K562 (cell line): ENCODE data around the gene TMEM245.

ENCODE experiments used
- CBX3 ChIP-seq, 2 experiments: IDR thresholded peaks; 1 replicate in 1 of 2; 2 replicates in 1 of 2; pipeline ENCODE4 v1.6.1; 2012; ENCODE audit warnings: inconsistent platforms in 2 of 2, low read length in 2 of 2, borderline replicate concordance in 1 of 2, control low read depth in 1 of 2
- CREB1 ChIP-seq, 2 experiments: sonication (generic) in 1 of 2; formaldehyde crosslinking in 1 of 2; IDR thresholded peaks; 2 replicates each; pipeline versions ENCODE4 v1.6.1 to v1.8.0; 2012 to 2022; ENCODE audit warnings: inconsistent platforms in 1 of 2, mild to moderate bottlenecking in 1 of 2, missing genetic modification reagents in 1 of 2, moderate library complexity in 1 of 2
- CTCF ChIP-seq, 3 experiments: IDR thresholded peaks in 2 of 3; conservative IDR thresholded peaks in 1 of 3; 2 replicates each; pipeline ENCODE4 v1.5.1; 2011 to 2012; ENCODE audit warnings: low read length in 3 of 3, mild to moderate bottlenecking in 3 of 3, control low read depth in 2 of 3, improper control_type of control experiment in 1 of 3, inconsistent platforms in 1 of 3, low read depth in 1 of 3, mixed read lengths in 1 of 3, moderate library complexity in 1 of 3; ENCODE audit not compliant: insufficient read depth in 2 of 3
- ETV6 ChIP-seq, 3 experiments: fragments of 150-350 bp in 1 of 3; sonication (generic) in 1 of 3; formaldehyde crosslinking in 1 of 3; IDR thresholded peaks; 2 replicates each; pipeline versions ENCODE4 v1.6.1 to v1.8.0; 2014 to 2022; ENCODE audit warnings: borderline replicate concordance in 2 of 3, low read depth in 2 of 3, antibody characterized with exemption in 1 of 3, low read length in 1 of 3, mild to moderate bottlenecking in 1 of 3, missing genetic modification reagents in 1 of 3
- HIVEP1 ChIP-seq: fragments of 250-450 bp; sonication (Bioruptor Pico); IDR thresholded peaks from 2 replicates; pipeline ENCODE4 v1.4.0; 2020; ENCODE audit warnings: mild to moderate bottlenecking
- POLR2A ChIP-seq: fragments of 450-650 bp; conservative IDR thresholded peaks from 2 replicates; pipeline ENCODE4 v1.6.1; 2016
- RFX5 ChIP-seq: IDR thresholded peaks from 2 replicates; pipeline ENCODE4 v1.6.1; 2011; ENCODE audit warnings: low read depth, mild to moderate bottlenecking, improper control_type of control experiment, low read length
- SP1 ChIP-seq: sonication (generic); formaldehyde crosslinking; IDR thresholded peaks from 2 replicates; pipeline ENCODE4 v1.8.1; 2022; ENCODE audit warnings: mild to moderate bottlenecking, missing genetic modification reagents
- TCF3 ChIP-seq: sonication (generic); formaldehyde crosslinking; IDR thresholded peaks from 2 replicates; pipeline ENCODE4 v1.4.0; 2020; ENCODE audit warnings: mild to moderate bottlenecking, missing genetic modification reagents
- THAP7 ChIP-seq: fragments of 250-450 bp; sonication (Bioruptor Pico); IDR thresholded peaks from 2 replicates; pipeline ENCODE4 v1.5.0; 2021
- ZBTB34 ChIP-seq: fragments of 250-450 bp; sonication (Bioruptor Pico); IDR thresholded peaks from 2 replicates; pipeline ENCODE4 v1.8.0; 2021; ENCODE audit warnings: mild to moderate bottlenecking, moderate library complexity
- ZBTB49 ChIP-seq: sonication (generic); formaldehyde crosslinking; IDR thresholded peaks from 2 replicates; pipeline ENCODE4 v1.8.0; 2022; ENCODE audit warnings: missing genetic modification reagents, mild to moderate bottlenecking, borderline replicate concordance
- ZBTB7A ChIP-seq: IDR thresholded peaks from 2 replicates; pipeline ENCODE4 v1.6.1; 2011; ENCODE audit warnings: low read depth, mild to moderate bottlenecking, low read length, moderate library complexity, borderline replicate concordance; ENCODE audit not compliant: control insufficient read depth
- ZNF184 ChIP-seq: sonication (generic); formaldehyde crosslinking; IDR thresholded peaks from 2 replicates; pipeline ENCODE4 v1.5.0; 2020; ENCODE audit warnings: missing genetic modification reagents

- no peak for TF ChIP-seq ZBTB34
- TF ChIP-seq CTCF (IDR thresholded peaks at IDR 0.05 in 2 of 3, conservative IDR thresholded peaks at IDR 0.05 in 1 of 3; ENCODE audit: insufficient read depth in 2 of 3, low read depth in 1 of 3, low read length in 3 of 3), result no peak
- TF ChIP-seq ZBTB49 (CRISPR knock-in tag), result no peak
- TF ChIP-seq ZNF184 (CRISPR knock-in tag), result no peak
- no peak for TF ChIP-seq THAP7
- TF ChIP-seq CBX3 (IDR thresholded peaks at IDR 0.05; ENCODE audit: borderline replicate concordance in 1 of 2, low read length in 2 of 2), result no peak
- TF ChIP-seq RFX5, result no peak
- no peak for TF ChIP-seq POLR2A
- no peak for TF ChIP-seq HIVEP1 (CRISPR knock-in tag)
- TF ChIP-seq TCF3 (CRISPR knock-in tag), result no peak
- no peak for TF ChIP-seq ZBTB7A
- no peak for TF ChIP-seq CREB1 (IDR thresholded peaks at IDR 0.05)
- no peak for TF ChIP-seq CREB1 (CRISPR knock-in tag; IDR thresholded peaks at IDR 0.05)
- no peak for TF ChIP-seq ETV6 (IDR thresholded peaks at IDR 0.05; ENCODE audit: borderline replicate concordance in 1 of 2, low read depth in 2 of 2, low read length in 1 of 2)
- no peak for TF ChIP-seq ETV6 (CRISPR knock-in tag; IDR thresholded peaks at IDR 0.05; ENCODE audit: borderline replicate concordance)
- TF ChIP-seq SP1 (CRISPR knock-in tag), result no peak
Observed at GRCh38 chr9:109040571-109040970, 79.2 kb downstream of the TMEM245 start.
